Thyroid gland (tissue), 4 donors: ENCODE measurements around the gene KIF20B. TPM values are rescaled to one million over a fixed set of nuclear protein-coding genes. Genes with fewer than 3 reads are reported as not detected.
A peak's percentile ranks its signal among the peaks of the same experiment; 100 is the strongest.

Experiments
- DNase-seq, 2 donors: peaks; one replicate each; pipeline ENCODE4 v3.0.0-alpha.2; 2019
- H3K27ac ChIP-seq, 3 donors: fragments of 200-600 bp; sonication (generic); 1 replicate in 2 of 3; 2 replicates in 1 of 3; pipeline ENCODE4 v1.5.1; 2016 to 2019; ENCODE audit warnings: mild to moderate bottlenecking in 1 of 3, moderate library complexity in 1 of 3
- H3K27me3 ChIP-seq: fragments of 200-600 bp; sonication (generic); one replicate; pipeline ENCODE4 v1.5.1; 2019
- H3K36me3 ChIP-seq, 2 donors: fragments of 200-600 bp; sonication (generic); one replicate each; pipeline ENCODE4 v1.5.1; 2016 to 2019
- H3K4me1 ChIP-seq, 2 donors: fragments of 200-600 bp; sonication (generic); one replicate each; pipeline ENCODE4 v1.5.1; 2017 to 2019
- H3K4me3 ChIP-seq, 3 donors: fragments of 200-600 bp; sonication (generic); replicated peaks in 1 of 3; 1 replicate in 2 of 3; 2 replicates in 1 of 3; pipeline ENCODE4 v1.5.1; 2016; ENCODE audit warnings: mild to moderate bottlenecking in 1 of 3
- H3K9me3 ChIP-seq: fragments of 200-600 bp; sonication (generic); one replicate; pipeline ENCODE4 v1.5.1; 2017
- POLR2A ChIP-seq, 2 donors: fragments of 450-650 bp; IDR thresholded peaks; one replicate each; pipeline ENCODE4 v1.6.1; 2017; ENCODE audit warnings: antibody characterized with exemption in 2 of 2, mild to moderate bottlenecking in 2 of 2, moderate library complexity in 1 of 2
- WGBS, 2 donors: methylation state at CpG; one replicate each; pipeline ENCODE4 v1.1.5; 2017; 5-methylcytosine and 5-hydroxymethylcytosine counted together
- intact Hi-C: fragments of 100-400 bp; cut with DNase I; formaldehyde crosslinking; loops from one replicate; pipeline ENCODE4 v1.15.1; 2023
- total RNA-seq, 4 donors: library from RNA; depleted of rRNA; stranded (reverse); fragments of >200 nt; gene quantifications; one replicate each; pipeline ENCODE4 v1.2.3, GENCODE V29; 2016
- TF ChIP-seq, protein P1 (sequence below), 6 experiments: fragments of 200-600 bp in 3 of 6; fragments of 450-650 bp in 3 of 6; sonication (generic) in 3 of 6; IDR thresholded peaks; one replicate each; pipeline ENCODE4 v1.5.1; 2016 to 2019; ENCODE audit warnings: antibody characterized with exemption in 6 of 6, mild to moderate bottlenecking in 2 of 6, inconsistent platforms in 1 of 6, moderate library complexity in 1 of 6

KIF20B gene
- total RNA-seq, 4 donors from 2014 or later, result 3.8 to 6.2 (median 4.5) TPM

GRCh38 chr10:89670926-89671325 is 30.5 kb upstream of the KIF20B start:
- intact Hi-C loops, result no loop called here
- Histone ChIP-seq H3K9me3 (no peaks in the 10 kb centered on the region), H3K27ac (peak overlapping the region in 2 of 3 donors; percentile 50 to 75), H3K4me3 (no peak overlapping the region), H3K4me1 (peaks cover 20 to 23% of the 10 kb centered on the region in 2 donors), H3K27me3 (no peaks in the 10 kb centered on the region), H3K36me3 (no peaks in the 10 kb centered on the region)
- 37 to 39% methylated on average over 1 of the region's 1 CpG for WGBS, 2 donors
- DNase-seq, result peak; percentile 45 to 49
- TF ChIP-seq POLR2A (IDR thresholded peaks at IDR 0.05), result no peak
- TF ChIP-seq, protein P1, sequence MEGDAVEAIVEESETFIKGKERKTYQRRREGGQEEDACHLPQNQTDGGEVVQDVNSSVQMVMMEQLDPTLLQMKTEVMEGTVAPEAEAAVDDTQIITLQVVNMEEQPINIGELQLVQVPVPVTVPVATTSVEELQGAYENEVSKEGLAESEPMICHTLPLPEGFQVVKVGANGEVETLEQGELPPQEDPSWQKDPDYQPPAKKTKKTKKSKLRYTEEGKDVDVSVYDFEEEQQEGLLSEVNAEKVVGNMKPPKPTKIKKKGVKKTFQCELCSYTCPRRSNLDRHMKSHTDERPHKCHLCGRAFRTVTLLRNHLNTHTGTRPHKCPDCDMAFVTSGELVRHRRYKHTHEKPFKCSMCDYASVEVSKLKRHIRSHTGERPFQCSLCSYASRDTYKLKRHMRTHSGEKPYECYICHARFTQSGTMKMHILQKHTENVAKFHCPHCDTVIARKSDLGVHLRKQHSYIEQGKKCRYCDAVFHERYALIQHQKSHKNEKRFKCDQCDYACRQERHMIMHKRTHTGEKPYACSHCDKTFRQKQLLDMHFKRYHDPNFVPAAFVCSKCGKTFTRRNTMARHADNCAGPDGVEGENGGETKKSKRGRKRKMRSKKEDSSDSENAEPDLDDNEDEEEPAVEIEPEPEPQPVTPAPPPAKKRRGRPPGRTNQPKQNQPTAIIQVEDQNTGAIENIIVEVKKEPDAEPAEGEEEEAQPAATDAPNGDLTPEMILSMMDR (IDR thresholded peaks at IDR 0.05), result no peak

DNA sequence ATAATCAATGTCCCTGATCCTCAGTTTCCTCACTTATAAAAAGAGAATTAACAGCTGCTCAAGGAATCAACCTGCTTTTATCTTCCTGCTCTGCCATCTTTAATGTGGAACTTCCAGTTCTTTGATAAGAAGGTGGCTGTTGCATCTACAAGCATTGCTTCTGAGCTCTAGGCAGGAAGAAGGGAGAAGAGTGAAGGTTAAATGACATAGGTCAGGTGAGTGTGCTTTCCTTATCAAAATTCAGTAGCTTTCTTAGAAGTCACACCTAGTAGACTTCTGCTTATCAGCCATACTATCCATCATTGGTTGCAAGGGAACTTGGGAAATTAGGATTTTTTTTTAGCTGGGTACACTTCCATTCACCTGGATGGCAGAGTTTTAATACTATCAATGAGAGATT is 24.0 kb upstream of the KIF20B start:
- Histone ChIP-seq H3K9me3 (no peaks in the 10 kb centered on the region), H3K36me3 (no peaks in the 10 kb centered on the region), H3K27me3 (no peaks in the 10 kb centered on the region), H3K27ac (no peak overlapping the region), H3K4me1 (peaks cover 0 to 5% of the 10 kb centered on the region in 2 donors), H3K4me3 (no peak overlapping the region)
- TF ChIP-seq, protein P1 (IDR thresholded peaks at IDR 0.05), result no peak
- no peak for TF ChIP-seq POLR2A (IDR thresholded peaks at IDR 0.05)
- intact Hi-C loops, result no loop called here
- DNase-seq, result no peak

DNA sequence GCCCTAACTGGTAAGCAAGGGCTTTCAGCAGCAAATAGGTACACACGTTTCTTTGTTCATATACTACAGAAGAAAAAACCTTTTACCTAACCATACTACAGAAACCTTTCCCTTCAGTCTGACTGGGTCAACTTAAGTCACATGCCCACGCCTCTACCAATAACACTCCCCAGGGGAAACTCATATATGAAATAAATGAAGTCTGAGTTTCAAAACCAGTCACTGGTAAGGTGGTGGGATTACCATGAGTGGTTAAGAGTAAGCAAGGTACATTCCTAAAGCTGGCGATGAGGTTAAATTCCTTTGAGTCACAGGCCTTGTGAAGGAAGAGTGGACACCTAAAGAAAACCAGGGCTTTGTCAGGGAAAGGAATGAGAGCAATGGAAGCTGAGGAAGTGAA is 21.4 kb upstream of the KIF20B start:
- H3K27ac ChIP-seq, result no peak overlapping the region
- 83 to 87% methylated on average over 3 of the region's 3 CpGs for WGBS, 2 donors

GRCh38 chr10:89683883-89684282 is 17.5 kb upstream of the KIF20B start:
- DNase-seq, result no peak
- intact Hi-C loops, result no loop called here
- TF ChIP-seq, protein P1 (IDR thresholded peaks at IDR 0.05), result no peak
- TF ChIP-seq POLR2A (IDR thresholded peaks at IDR 0.05), result no peak
- 35 to 46% methylated on average over 5 of the region's 5 CpGs for WGBS, 2 donors
- no peaks in the 10 kb centered on the region for H3K9me3 ChIP-seq
- H3K27me3 ChIP-seq, result no peaks in the 10 kb centered on the region
- no peak overlapping the region for H3K4me3 ChIP-seq
- H3K36me3 ChIP-seq, result no peaks in the 10 kb centered on the region
- H3K27ac ChIP-seq, result no peak overlapping the region
- no peaks in the 10 kb centered on the region for H3K4me1 ChIP-seq

More for the DNA sequence above, 21.4 kb upstream of the KIF20B start:
- intact Hi-C loops, result no loop called here
- Histone ChIP-seq H3K36me3 (no peaks in the 10 kb centered on the region), H3K9me3 (no peaks in the 10 kb centered on the region), H3K4me3 (no peak overlapping the region), H3K4me1 (no peaks in the 10 kb centered on the region), H3K27me3 (no peaks in the 10 kb centered on the region)
- TF ChIP-seq, protein P1 (IDR thresholded peaks at IDR 0.05), result no peak
- TF ChIP-seq POLR2A (IDR thresholded peaks at IDR 0.05), result no peak
- no peak for DNase-seq

DNA sequence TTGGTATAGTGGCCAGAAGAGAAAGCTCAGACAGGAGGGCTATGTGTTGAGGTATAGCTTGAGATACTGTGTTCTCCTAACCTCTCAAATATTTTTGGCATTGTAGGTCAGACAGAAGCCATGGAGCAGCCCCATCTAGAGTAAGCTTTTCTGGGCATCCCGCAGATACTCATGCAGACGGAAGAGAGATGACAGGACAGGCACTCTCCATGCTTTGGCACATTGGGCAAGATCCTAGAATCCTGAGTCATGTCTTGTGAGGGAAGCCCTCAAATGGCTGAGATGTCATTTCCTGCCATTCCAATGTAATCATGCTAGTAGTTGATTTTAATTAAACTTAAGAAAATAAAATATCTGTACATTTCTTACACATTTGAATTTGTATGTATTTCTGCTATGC is 16.8 kb upstream of the KIF20B start:
- intact Hi-C loops, result no loop called here
- 90 to 95% methylated on average over 2 of the region's 2 CpGs for WGBS, 2 donors
- TF ChIP-seq, protein P1 (IDR thresholded peaks at IDR 0.05), result no peak

More for the DNA sequence above, 16.8 kb upstream of the KIF20B start:
- Histone ChIP-seq H3K4me1 (no peaks in the 10 kb centered on the region), H3K9me3 (no peaks in the 10 kb centered on the region), H3K4me3 (no peak overlapping the region), H3K36me3 (no peaks in the 10 kb centered on the region), H3K27ac (no peak overlapping the region), H3K27me3 (no peaks in the 10 kb centered on the region)
- DNase-seq, result no peak
